HepG2 (cell line): ENCODE results near the gene HPD. TPM values are rescaled to one million over a fixed set of nuclear protein-coding genes. Genes with fewer than 3 reads are reported as not detected.

Experiments used
- AKNA ChIP-seq: sonication (generic); formaldehyde crosslinking; IDR thresholded peaks from 2 replicates; pipeline ENCODE4 v1.4.0; 2020; ENCODE audit warnings: missing genetic modification reagents, borderline replicate concordance
- ATF4 ChIP-seq, 2 experiments: fragments of 450-650 bp in 1 of 2; sonication (generic) in 1 of 2; formaldehyde crosslinking; IDR thresholded peaks; 2 replicates each; pipeline versions ENCODE4 v1.5.0 to v1.8.0; 2020 to 2022; ENCODE audit warnings: mild to moderate bottlenecking in 1 of 2, missing genetic modification reagents in 1 of 2
- CSRNP2 ChIP-seq: sonication (generic); formaldehyde crosslinking; conservative IDR thresholded peaks from 2 replicates; pipeline ENCODE4 v1.8.0; 2022; ENCODE audit warnings: low read depth, missing genetic modification reagents
- FOXM1 ChIP-seq: sonication (generic); formaldehyde crosslinking; IDR thresholded peaks from 2 replicates; pipeline ENCODE4 v1.5.0; 2020; ENCODE audit warnings: missing genetic modification reagents
- GTF2F1 ChIP-seq: fragments of 150-350 bp; IDR thresholded peaks from 2 replicates; pipeline ENCODE4 v1.6.1; 2014; ENCODE audit warnings: low read length
- MLX ChIP-seq: IDR thresholded peaks from 2 replicates; pipeline ENCODE4 v1.6.1; 2016
- MYNN ChIP-seq: sonication (generic); formaldehyde crosslinking; IDR thresholded peaks from 2 replicates; pipeline ENCODE4 v1.4.0; 2020; ENCODE audit warnings: mild to moderate bottlenecking, low read depth, missing genetic modification reagents
- REL ChIP-seq: sonication (generic); formaldehyde crosslinking; conservative IDR thresholded peaks from 2 replicates; pipeline ENCODE4 v1.8.0; 2022; ENCODE audit warnings: mild to moderate bottlenecking, missing genetic modification reagents, moderate library complexity
- RXRA ChIP-seq: sonication (generic); formaldehyde crosslinking; IDR thresholded peaks from 2 replicates; pipeline ENCODE4 v1.5.1; 2020; ENCODE audit warnings: missing genetic modification reagents
- XRCC5 ChIP-seq: fragments of 200-400 bp; formaldehyde crosslinking; optimal IDR thresholded peaks from 2 replicates; pipeline ENCODE3; 2017; ENCODE audit warnings: mild to moderate bottlenecking, low read length
- ZBTB20 ChIP-seq: sonication (generic); formaldehyde crosslinking; IDR thresholded peaks from 2 replicates; pipeline ENCODE4 v1.8.1; 2023; ENCODE audit warnings: missing genetic modification reagents, low read depth, mild to moderate bottlenecking, borderline replicate concordance
- ZBTB26 ChIP-seq: IDR thresholded peaks from 2 replicates; pipeline ENCODE4 v1.6.1; 2016; ENCODE audit warnings: missing compliant biosample characterization, missing genetic modification reagents, borderline replicate concordance
- ZFP90 ChIP-seq: sonication (generic); formaldehyde crosslinking; IDR thresholded peaks from 2 replicates; pipeline ENCODE4 v1.8.0; 2022; ENCODE audit warnings: missing genetic modification reagents, mild to moderate bottlenecking, inconsistent platforms, borderline replicate concordance
- ZKSCAN1 ChIP-seq: fragments of 150-350 bp; IDR thresholded peaks from 2 replicates; pipeline ENCODE4 v1.6.1; 2014; ENCODE audit warnings: low read length
- ZNF124 ChIP-seq: sonication (generic); formaldehyde crosslinking; IDR thresholded peaks from 2 replicates; pipeline ENCODE4 v1.4.0; 2020; ENCODE audit warnings: missing genetic modification reagents
- ZNF282 ChIP-seq: fragments of 450-650 bp; IDR thresholded peaks from 2 replicates; pipeline ENCODE4 v1.6.1; 2018; ENCODE audit not compliant: partially characterized antibody
- ZNF333 ChIP-seq: sonication (generic); formaldehyde crosslinking; IDR thresholded peaks from 2 replicates; pipeline ENCODE4 v1.4.0; 2020; ENCODE audit warnings: mild to moderate bottlenecking, missing genetic modification reagents, borderline replicate concordance
- ZNF501 ChIP-seq: sonication (generic); formaldehyde crosslinking; IDR thresholded peaks from 2 replicates; pipeline ENCODE4 v1.5.1; 2020; ENCODE audit warnings: mild to moderate bottlenecking, moderate library complexity, missing genetic modification reagents
- ZSCAN9 ChIP-seq: IDR thresholded peaks from 2 replicates; pipeline ENCODE4 v1.6.1; 2016; ENCODE audit warnings: borderline replicate concordance
- polyA plus RNA-seq, 8 experiments: library from polyadenylated mRNA; depleted of rRNA in 3 of 8; stranded (reverse) in 7 of 8; unstranded in 1 of 8; fragments of >200 nt; fragmentation: Illumina TruSeq in 4 of 8; extraction: Trizol in 4 of 8; gene quantifications; 2 replicates each; pipeline versions ENCODE4 v1.2.1 to v1.2.3, GENCODE V29; 2011 to 2016; ENCODE audit warnings: low read depth in 4 of 8, missing spikeins in 1 of 8, mixed read lengths in 1 of 8; ENCODE audit not compliant: insufficient read depth in 1 of 8
- total RNA-seq, 5 experiments: library from RNA; depleted of rRNA; stranded (reverse); fragments of >200 nt; fragmentation: Illumina TruSeq; extraction: Trizol; gene quantifications; 2 replicates each; pipeline ENCODE4 v1.2.3, GENCODE V29; 2016; ENCODE audit warnings: low read depth in 1 of 5

HPD gene
- total and polyA plus RNA-seq, 2 of the 13 experiments (the other 11 are each of a cell fraction or from before 2014, with no cell fraction given), result 120 to 195 TPM

GRCh38 chr12:121858662-121859572, at the start of gene HPD (continued):
- TF ChIP-seq ZBTB26, result peak; percentile 73
- 0 out of 2 replicates have a peak, but pooled peaks have one; percentile 17 for TF ChIP-seq ZNF333 (CRISPR knock-in tag)
- TF ChIP-seq ZKSCAN1, result peak; percentile 1; the same call in 1 of the 2 replicates
- peak; percentile 74; the same call in 1 of the 2 replicates for TF ChIP-seq RXRA (CRISPR knock-in tag)
- no peak for TF ChIP-seq REL (CRISPR knock-in tag)
- peak; percentile 39; the same call in 1 of the 2 replicates for TF ChIP-seq ZNF501 (CRISPR knock-in tag)
- no peak for TF ChIP-seq CSRNP2 (CRISPR knock-in tag)
- TF ChIP-seq XRCC5, result peak; percentile 61
- TF ChIP-seq MLX (CRISPR knock-in tag), result 0 out of 2 replicates have a peak, but pooled peaks have one; percentile 17
- TF ChIP-seq ZNF124 (CRISPR knock-in tag), result no peak
- no peak for TF ChIP-seq ZNF282
- peak; percentile 66; the same call in 1 of the 2 replicates for TF ChIP-seq ZFP90 (CRISPR knock-in tag)
- no peak for TF ChIP-seq AKNA (CRISPR knock-in tag)
- no peak for TF ChIP-seq MYNN (CRISPR knock-in tag)
- TF ChIP-seq ZBTB20 (CRISPR knock-in tag), result peak; percentile 72; the same call in 1 of the 2 replicates
- TF ChIP-seq ATF4 (CRISPR knock-in tag; IDR thresholded peaks at IDR 0.05), result 0 out of 4 replicates have a peak, but pooled peaks of 1 of the 2 experiments have one; percentile 4
- 0 out of 2 replicates have a peak, but pooled peaks have one; percentile 53 for TF ChIP-seq ZSCAN9
- no peak for TF ChIP-seq GTF2F1
- TF ChIP-seq FOXM1 (CRISPR knock-in tag), result no peak
